DND-41 (cell line): ENCODE data around the gene RGR.

Source experiments
- CTCF ChIP-seq: IDR thresholded peaks from 2 replicates; pipeline ENCODE4 v1.5.1; 2012; ENCODE audit warnings: borderline replicate concordance, low read length, moderate library complexity, mild to moderate bottlenecking; ENCODE audit not compliant: poor library complexity, severe bottlenecking; ENCODE audit errors: extremely low read depth
- EZH2 ChIP-seq: IDR thresholded peaks from 3 replicates; pipeline ENCODE4 v1.6.1; 2012; ENCODE audit warnings: borderline replicate concordance, low read depth, mild to moderate bottlenecking, moderate library complexity, low read length, inconsistent platforms; ENCODE audit not compliant: severe bottlenecking

- no peak for TF ChIP-seq CTCF
- no peak for TF ChIP-seq EZH2
These were observed 33.3 kb upstream of the RGR start for GRCh38 chr10:84211566-84211965.
